Endothelial cell of umbilical vein (primary cell): ENCODE data around the gene MAEL.

ENCODE experiments used
- CTCF ChIP-seq, 2 donors: IDR thresholded peaks; 1 replicate in 1 of 2; 2 replicates in 1 of 2; pipeline ENCODE4 v1.5.1; 2011; ENCODE audit warnings: low read length in 2 of 2, mild to moderate bottlenecking in 2 of 2, moderate library complexity in 2 of 2, control low read depth in 1 of 2, inconsistent platforms in 1 of 2, low read depth in 1 of 2; ENCODE audit not compliant: insufficient read depth in 1 of 2; ENCODE audit errors: extremely low read depth in 1 of 2
- MAX ChIP-seq: IDR thresholded peaks from 2 replicates; pipeline ENCODE4 v1.6.1; 2011; ENCODE audit not compliant: insufficient read depth, insufficient read length
- POLR2A ChIP-seq: IDR thresholded peaks from 2 replicates; pipeline ENCODE4 v1.6.1; 2012; ENCODE audit warnings: low read depth, mild to moderate bottlenecking, control low read depth, low read length

DNA sequence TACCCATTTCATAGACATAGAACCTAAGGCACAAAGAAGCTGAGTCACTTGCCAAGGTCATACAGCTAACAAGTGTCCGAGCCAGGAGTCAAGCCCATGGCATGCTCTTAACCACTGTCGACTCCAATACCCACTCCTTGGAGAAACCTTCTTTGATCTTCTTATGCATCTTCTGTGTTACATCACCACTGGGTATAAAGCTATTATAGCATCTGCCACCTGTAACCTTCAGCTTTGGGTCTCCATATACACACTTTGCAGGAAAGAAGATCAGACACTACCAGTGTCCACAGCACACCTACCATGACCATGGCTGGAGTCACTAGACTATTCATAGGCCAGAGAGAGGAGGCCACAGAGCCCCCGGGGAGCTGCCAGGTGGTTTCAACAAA is 72.0 kb downstream of the MAEL start:
- TF ChIP-seq MAX (no peak), POLR2A (no peak), CTCF (IDR thresholded peaks at IDR 0.05; ENCODE audit: extremely low read depth in 1 of 2, insufficient read depth in 1 of 2, low read depth in 1 of 2, low read length in 2 of 2) (no peak)
